ENCODE results near the gene TPH2.

GRCh38 chr12:72081777-72082176 lies 143.1 kb downstream of the TPH2 start:
- TF ChIP-seq, protein P1, sequence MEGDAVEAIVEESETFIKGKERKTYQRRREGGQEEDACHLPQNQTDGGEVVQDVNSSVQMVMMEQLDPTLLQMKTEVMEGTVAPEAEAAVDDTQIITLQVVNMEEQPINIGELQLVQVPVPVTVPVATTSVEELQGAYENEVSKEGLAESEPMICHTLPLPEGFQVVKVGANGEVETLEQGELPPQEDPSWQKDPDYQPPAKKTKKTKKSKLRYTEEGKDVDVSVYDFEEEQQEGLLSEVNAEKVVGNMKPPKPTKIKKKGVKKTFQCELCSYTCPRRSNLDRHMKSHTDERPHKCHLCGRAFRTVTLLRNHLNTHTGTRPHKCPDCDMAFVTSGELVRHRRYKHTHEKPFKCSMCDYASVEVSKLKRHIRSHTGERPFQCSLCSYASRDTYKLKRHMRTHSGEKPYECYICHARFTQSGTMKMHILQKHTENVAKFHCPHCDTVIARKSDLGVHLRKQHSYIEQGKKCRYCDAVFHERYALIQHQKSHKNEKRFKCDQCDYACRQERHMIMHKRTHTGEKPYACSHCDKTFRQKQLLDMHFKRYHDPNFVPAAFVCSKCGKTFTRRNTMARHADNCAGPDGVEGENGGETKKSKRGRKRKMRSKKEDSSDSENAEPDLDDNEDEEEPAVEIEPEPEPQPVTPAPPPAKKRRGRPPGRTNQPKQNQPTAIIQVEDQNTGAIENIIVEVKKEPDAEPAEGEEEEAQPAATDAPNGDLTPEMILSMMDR (conservative IDR thresholded peaks at IDR 0.05; ENCODE audit: low read depth, low read length), result no peak
- TF ChIP-seq POLR2A (IDR thresholded peaks at IDR 0.05; ENCODE audit: low read depth, low read length) (no peak), RFX5 (IDR thresholded peaks at IDR 0.05; ENCODE audit: low read depth, low read length) (no peak), MAFK (IDR thresholded peaks at IDR 0.05; ENCODE audit: low read depth, low read length) (no peak), MXI1 (IDR thresholded peaks at IDR 0.05; ENCODE audit: borderline replicate concordance, low read depth, low read length) (no peak), SMC3 (IDR thresholded peaks at IDR 0.05; ENCODE audit: low read depth, low read length) (no peak), MAZ (IDR thresholded peaks at IDR 0.05; ENCODE audit: borderline replicate concordance, low read depth, low read length) (no peak)
